ENCODE measurements around the gene EML2. TPM values are rescaled to one million over a fixed set of nuclear protein-coding genes. Genes with fewer than 3 reads are reported as not detected.
A peak's percentile ranks its signal among the peaks of the same experiment; 100 is the strongest.

The EML2 gene
- total RNA-seq, 3 donors from 2014 or later = 59.9 to 119 (median 79.1) TPM

DNA sequence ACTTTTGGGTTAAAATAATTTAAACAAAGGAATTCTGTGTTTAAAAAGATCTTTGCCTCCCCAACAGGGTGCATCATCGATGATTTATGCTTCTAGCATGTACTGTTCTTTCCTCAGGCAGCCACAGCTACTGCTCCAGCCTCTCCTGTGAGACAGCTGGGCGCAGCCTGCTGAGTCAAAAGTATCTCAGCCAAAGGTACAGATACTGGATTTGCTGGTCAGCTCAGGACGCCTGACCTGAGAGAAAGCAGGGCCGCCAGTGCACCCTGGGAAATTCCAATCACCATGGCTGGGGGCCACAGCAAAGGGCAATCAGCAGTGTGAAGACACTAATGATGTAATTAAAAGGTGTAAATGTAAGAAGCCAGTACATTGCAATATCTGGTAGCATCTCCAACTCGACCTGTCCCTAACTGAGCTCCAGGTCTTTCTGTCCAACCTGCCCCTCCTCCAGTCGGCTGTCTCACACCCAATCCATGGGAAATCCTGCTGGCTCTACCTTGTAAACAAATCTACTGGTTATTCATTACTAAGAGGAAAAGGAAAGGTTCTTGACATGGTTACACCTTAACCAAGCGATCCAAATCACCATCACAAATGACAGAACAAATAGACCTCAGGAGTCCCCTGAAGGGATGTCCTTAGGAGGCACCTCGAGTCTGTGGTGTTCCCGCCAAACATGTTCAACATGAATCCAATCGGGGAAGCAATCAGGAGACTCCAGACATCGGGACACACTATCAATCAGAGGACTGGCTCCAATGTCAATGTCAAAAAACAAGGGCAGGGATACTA lies 61.9 kb downstream of the EML2 start:
- intact Hi-C loops (cut with DNase I, micrococcal nuclease) = no loop called here
- Histone ChIP-seq H3K4me1 (ENCODE audit: low read depth) (peaks cover 26% of the 10 kb centered on the region), H3K4me3 (no peak overlapping the region), H3K9me3 (no peaks in the 10 kb centered on the region), H3K36me3 (ENCODE audit: low read depth) (no peaks in the 10 kb centered on the region)
- TF ChIP-seq, protein P1, sequence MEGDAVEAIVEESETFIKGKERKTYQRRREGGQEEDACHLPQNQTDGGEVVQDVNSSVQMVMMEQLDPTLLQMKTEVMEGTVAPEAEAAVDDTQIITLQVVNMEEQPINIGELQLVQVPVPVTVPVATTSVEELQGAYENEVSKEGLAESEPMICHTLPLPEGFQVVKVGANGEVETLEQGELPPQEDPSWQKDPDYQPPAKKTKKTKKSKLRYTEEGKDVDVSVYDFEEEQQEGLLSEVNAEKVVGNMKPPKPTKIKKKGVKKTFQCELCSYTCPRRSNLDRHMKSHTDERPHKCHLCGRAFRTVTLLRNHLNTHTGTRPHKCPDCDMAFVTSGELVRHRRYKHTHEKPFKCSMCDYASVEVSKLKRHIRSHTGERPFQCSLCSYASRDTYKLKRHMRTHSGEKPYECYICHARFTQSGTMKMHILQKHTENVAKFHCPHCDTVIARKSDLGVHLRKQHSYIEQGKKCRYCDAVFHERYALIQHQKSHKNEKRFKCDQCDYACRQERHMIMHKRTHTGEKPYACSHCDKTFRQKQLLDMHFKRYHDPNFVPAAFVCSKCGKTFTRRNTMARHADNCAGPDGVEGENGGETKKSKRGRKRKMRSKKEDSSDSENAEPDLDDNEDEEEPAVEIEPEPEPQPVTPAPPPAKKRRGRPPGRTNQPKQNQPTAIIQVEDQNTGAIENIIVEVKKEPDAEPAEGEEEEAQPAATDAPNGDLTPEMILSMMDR (IDR thresholded peaks at IDR 0.05) = no peak
- ATAC-seq (peak; percentile 93), DNase-seq (peak; percentile 63 to 69 (median 65))

DNA sequence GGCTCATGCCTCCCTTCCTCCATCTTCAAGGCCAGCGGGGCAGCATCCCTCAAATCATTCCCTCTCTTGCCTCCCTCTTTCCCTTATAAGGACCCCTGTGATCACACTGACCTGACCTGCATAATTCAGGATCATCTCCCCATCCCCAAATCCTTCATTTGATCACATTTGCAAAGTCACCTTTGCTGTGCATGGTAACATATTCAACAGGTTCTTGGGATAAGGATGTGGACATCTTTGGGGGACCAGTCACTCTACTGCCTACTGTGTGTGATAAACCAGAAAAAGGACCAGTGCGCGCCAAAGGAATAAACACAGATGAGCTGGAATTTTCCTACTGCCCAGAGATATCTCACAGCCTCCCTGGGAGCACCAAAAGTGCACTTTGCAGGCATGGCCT lies 62.5 kb downstream of the EML2 start:
- intact Hi-C loops (cut with DNase I, micrococcal nuclease) = no loop called here
- peaks cover 26% of the 10 kb centered on the region for H3K4me1 ChIP-seq (ENCODE audit: low read depth)
- ATAC-seq (no peak), DNase-seq (no peak)
- H3K4me3 ChIP-seq = no peak overlapping the region
- no peaks in the 10 kb centered on the region for H3K36me3 ChIP-seq (ENCODE audit: low read depth)
- TF ChIP-seq, protein P1 (IDR thresholded peaks at IDR 0.05) = no peak
- H3K9me3 ChIP-seq = no peaks in the 10 kb centered on the region

DNA sequence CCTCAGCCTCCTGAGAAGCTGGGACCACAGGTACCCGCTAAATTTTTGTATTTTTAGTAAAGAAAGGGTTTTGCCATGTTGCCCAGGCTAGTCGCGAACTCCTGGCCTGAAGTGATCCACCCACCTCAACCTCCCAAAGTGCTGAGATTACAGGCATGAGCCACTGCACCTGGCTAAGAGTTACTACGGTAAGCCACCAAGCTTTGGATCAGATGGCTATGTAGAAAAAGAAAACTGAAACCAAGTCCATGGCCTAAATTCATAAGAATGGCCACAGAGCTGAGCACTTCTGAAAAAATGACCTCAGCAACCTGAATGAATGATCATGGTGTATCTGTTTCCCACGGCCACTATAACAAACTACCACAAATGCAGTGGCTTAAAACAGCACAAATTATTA lies 64.0 kb downstream of the EML2 start:
- DNase-seq = no peak
- TF ChIP-seq, protein P1 (IDR thresholded peaks at IDR 0.05) = no peak
- H3K4me1 ChIP-seq (ENCODE audit: low read depth) = peaks cover 26% of the 10 kb centered on the region
- no peak overlapping the region for H3K4me3 ChIP-seq
- H3K9me3 ChIP-seq = no peaks in the 10 kb centered on the region
- intact Hi-C loops (cut with DNase I, micrococcal nuclease) = no loop called here
- ATAC-seq = no peak
- H3K36me3 ChIP-seq (ENCODE audit: low read depth) = no peaks in the 10 kb centered on the region

DNA sequence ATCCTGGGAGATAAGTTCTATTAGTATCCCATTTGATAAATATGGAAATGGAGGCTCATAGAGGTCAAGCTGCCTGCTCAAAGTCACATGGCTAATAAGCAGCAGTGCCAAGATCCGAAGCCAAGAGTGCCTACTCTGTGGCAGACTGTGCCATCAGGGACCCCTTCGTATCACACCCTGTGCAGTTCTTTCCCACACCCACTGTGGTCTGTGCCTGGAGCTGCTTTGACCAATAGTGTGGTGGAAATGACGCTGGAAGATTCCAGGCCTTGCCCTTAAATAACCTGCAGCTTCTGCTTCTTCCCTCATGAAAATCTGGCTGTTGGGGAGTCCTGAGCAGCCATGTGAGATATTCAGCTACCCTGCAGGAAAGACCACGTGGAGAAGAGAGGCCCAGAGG lies 64.7 kb downstream of the EML2 start:
- TF ChIP-seq, protein P1 (IDR thresholded peaks at IDR 0.05) = no peak
- ATAC-seq (no peak), DNase-seq (no peak)
- no peaks in the 10 kb centered on the region for H3K9me3 ChIP-seq
- H3K4me1 ChIP-seq (ENCODE audit: low read depth) = peaks cover 26% of the 10 kb centered on the region
- intact Hi-C loops (cut with DNase I, micrococcal nuclease) = no loop called here
- no peak overlapping the region for H3K4me3 ChIP-seq
- H3K36me3 ChIP-seq (ENCODE audit: low read depth) = no peaks in the 10 kb centered on the region

DNA sequence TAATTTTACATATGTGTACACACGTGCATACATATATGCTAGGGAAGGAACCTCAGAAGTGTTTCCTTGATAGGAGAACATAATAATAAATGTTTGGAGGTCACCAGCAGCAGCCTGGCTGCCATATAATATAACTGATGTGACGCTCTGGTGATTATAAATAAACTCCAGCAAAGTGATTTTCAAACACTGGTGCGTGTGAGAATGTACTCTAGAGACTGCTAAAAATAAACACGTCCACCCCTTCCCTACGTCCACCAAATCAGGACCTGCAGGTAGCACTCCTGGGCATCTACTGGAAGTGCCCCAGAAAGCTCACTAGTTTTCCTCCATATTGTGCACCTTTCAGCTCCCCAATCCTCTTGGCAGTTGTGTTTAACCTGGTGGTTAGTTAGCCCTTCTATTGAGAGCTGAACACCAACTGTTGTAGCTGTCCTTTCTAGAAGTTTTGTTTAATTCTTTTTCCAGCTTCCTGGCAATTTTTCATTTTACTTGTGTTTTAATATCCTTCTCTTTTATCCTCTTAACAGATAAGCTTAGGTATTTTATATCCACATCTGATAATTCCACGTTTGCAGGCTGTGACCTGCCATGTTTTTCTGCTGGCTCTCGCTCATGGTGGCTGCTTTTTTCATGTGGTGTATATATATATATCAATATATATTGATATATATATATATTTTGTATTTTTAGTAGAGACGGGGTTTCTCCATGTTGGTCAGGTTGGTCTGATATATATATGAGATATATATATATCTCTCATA lies 67.6 kb downstream of the EML2 start:
- Histone ChIP-seq H3K9me3 (no peaks in the 10 kb centered on the region), H3K36me3 (ENCODE audit: low read depth) (no peaks in the 10 kb centered on the region), H3K4me3 (no peak overlapping the region), H3K4me1 (ENCODE audit: low read depth) (peaks cover 26% of the 10 kb centered on the region)
- intact Hi-C loops (cut with DNase I, micrococcal nuclease) = no loop called here
- ATAC-seq (no peak), DNase-seq (no peak)
- TF ChIP-seq, protein P1 (IDR thresholded peaks at IDR 0.05) = no peak
